H1 (cell line): Measurements from ENCODE around the gene MACROD2. TPM values are rescaled to one million over a fixed set of nuclear protein-coding genes. Genes with fewer than 3 reads are reported as not detected.

Experiments used
- CTCF ChIA-PET: fragments of 300-600 bp; sonication (Branson Sonifier 250); formaldehyde crosslinking; loops from one replicate; lab custom pipeline; 2021; ENCODE audit not compliant: partially characterized antibody; lab: Charles Lee
- POLR2A ChIA-PET: fragments of 300-600 bp; sonication (Branson Sonifier 250); formaldehyde crosslinking; loops from one replicate; lab custom pipeline; 2021; ENCODE audit warnings: inconsistent platforms; ENCODE audit not compliant: partially characterized antibody; lab: Charles Lee
- DNase-seq, 2 experiments: peaks; one replicate each; pipeline versions ENCODE4 v3.0.0 to v3.0.0-alpha.2; 2010 to 2022; ENCODE audit warnings: low spot score in 2 of 2, low read depth in 1 of 2, mixed read lengths in 1 of 2
- FAIRE-seq: peaks from 2 replicates; lab custom pipeline; 2011; peaks lifted over from hg19 to GRCh38; lab: Jason Lieb, UNC
- H2AFZ ChIP-seq: 2 replicates; pipeline ENCODE4 v1.8.1; 2012; ENCODE audit warnings: low read length, inconsistent platforms
- H2AK5ac ChIP-seq: 2 replicates; pipeline ENCODE4 v1.6.1; 2013; ENCODE audit warnings: low read depth, low read length
- H2BK120ac ChIP-seq: replicated peaks from 2 replicates; pipeline ENCODE3; 2013; ENCODE audit warnings: low read depth, low read length, inconsistent platforms
- H2BK12ac ChIP-seq: 2 replicates; pipeline ENCODE4 v1.6.1; 2013; ENCODE audit warnings: low read depth, low read length
- H2BK15ac ChIP-seq: 2 replicates; pipeline ENCODE4 v1.6.1; 2013; ENCODE audit warnings: low read length
- H2BK20ac ChIP-seq: 2 replicates; pipeline ENCODE4 v1.6.1; 2013; ENCODE audit warnings: low read length
- H2BK5ac ChIP-seq: 2 replicates; pipeline ENCODE4 v1.6.1; 2013; ENCODE audit warnings: low read depth, low read length
- H3K14ac ChIP-seq: 2 replicates; pipeline ENCODE4 v1.6.1; 2013; ENCODE audit warnings: inconsistent platforms; ENCODE audit not compliant: insufficient read length
- H3K18ac ChIP-seq: 2 replicates; pipeline ENCODE4 v1.6.1; 2013; ENCODE audit warnings: low read length; ENCODE audit errors: extremely low read depth
- H3K23ac ChIP-seq: 2 replicates; pipeline ENCODE4 v1.6.1; 2013; ENCODE audit warnings: inconsistent platforms; ENCODE audit not compliant: insufficient read length
- H3K23me2 ChIP-seq: 2 replicates; pipeline ENCODE4 v1.6.1; 2013; ENCODE audit warnings: low read depth, low read length
- H3K27ac ChIP-seq: 2 replicates; pipeline ENCODE4 v1.6.1; 2011; ENCODE audit warnings: low read depth, low read length, inconsistent platforms
- H3K27me3 ChIP-seq, 4 experiments: replicated peaks in 1 of 4; 1 replicate in 1 of 4; 2 replicates in 3 of 4; pipeline versions ENCODE4 v1.6.1 to v1.8.1; 2011 to 2013; ENCODE audit warnings: low read length in 3 of 4, mild to moderate bottlenecking in 3 of 4, inconsistent platforms in 2 of 4, mixed read lengths in 2 of 4, moderate library complexity in 1 of 4; ENCODE audit not compliant: control insufficient read depth in 3 of 4, insufficient read depth in 3 of 4; ENCODE audit errors: extremely low read depth in 1 of 4
- H3K36me3 ChIP-seq, 4 experiments: 2 replicates each; pipeline versions ENCODE4 v1.6.1 to v1.8.1; 2011 to 2013; ENCODE audit warnings: mild to moderate bottlenecking in 4 of 4, low read length in 3 of 4, moderate library complexity in 2 of 4, control low read depth in 1 of 4, inconsistent platforms in 1 of 4; ENCODE audit not compliant: insufficient read depth in 4 of 4, control insufficient read depth in 2 of 4
- H3K4ac ChIP-seq: replicated peaks from 2 replicates; pipeline ENCODE3; 2013; ENCODE audit warnings: low read length, low read depth, mixed read lengths, inconsistent platforms; ENCODE audit not compliant: insufficient read length
- H3K4me1 ChIP-seq, 4 experiments: replicated peaks in 1 of 4; 1 replicate in 1 of 4; 2 replicates in 3 of 4; pipeline versions ENCODE4 v1.6.1 to v1.8.1; 2011 to 2013; ENCODE audit warnings: low read length in 3 of 4, inconsistent platforms in 2 of 4, mixed read lengths in 1 of 4; ENCODE audit not compliant: insufficient read depth in 4 of 4, control insufficient read depth in 3 of 4
- H3K4me2 ChIP-seq, 2 experiments: 2 replicates each; pipeline versions ENCODE4 v1.6.1 to v1.8.1; 2011 to 2013; ENCODE audit warnings: low read depth in 2 of 2, low read length in 2 of 2, control low read depth in 1 of 2, inconsistent platforms in 1 of 2, mild to moderate bottlenecking in 1 of 2; ENCODE audit not compliant: insufficient read depth in 1 of 2
- H3K4me3 ChIP-seq, 4 experiments: fragments of 200-600, 300-600 bp in 1 of 4; sonication (generic), shearing (Covaris generic), sonication (Bioruptor Twin) in 1 of 4; 2 replicates each; pipeline versions ENCODE4 v1.5.1 to v1.8.1; 2011 to 2016; ENCODE audit warnings: low read length in 4 of 4, low read depth in 3 of 4, control low read depth in 2 of 4, inconsistent platforms in 2 of 4, mild to moderate bottlenecking in 2 of 4, mixed read lengths in 1 of 4, moderate library complexity in 1 of 4; ENCODE audit not compliant: insufficient read depth in 2 of 4; ENCODE audit errors: extremely low read depth in 1 of 4
- H3K56ac ChIP-seq: replicated peaks from 2 replicates; pipeline ENCODE3; 2013; ENCODE audit warnings: low read depth, mild to moderate bottlenecking, mixed read lengths, low read length, inconsistent platforms; ENCODE audit not compliant: insufficient read length
- H3K79me1 ChIP-seq: 2 replicates; pipeline ENCODE4 v1.6.1; 2013; ENCODE audit warnings: low read depth, low read length, control low read depth
- H3K79me2 ChIP-seq, 2 experiments: 2 replicates each; pipeline versions ENCODE4 v1.6.1 to v1.8.1; 2012 to 2013; ENCODE audit warnings: low read length in 2 of 2, mild to moderate bottlenecking in 2 of 2, inconsistent platforms in 1 of 2; ENCODE audit not compliant: insufficient read depth in 2 of 2, control insufficient read depth in 1 of 2
- H3K9ac ChIP-seq, 4 experiments: replicated peaks in 1 of 4; 1 replicate in 1 of 4; 2 replicates in 3 of 4; pipeline versions ENCODE4 v1.6.1 to v1.8.1; 2011 to 2013; ENCODE audit warnings: low read depth in 3 of 4, low read length in 3 of 4, control low read depth in 2 of 4, mild to moderate bottlenecking in 2 of 4, moderate library complexity in 2 of 4, inconsistent platforms in 1 of 4; ENCODE audit errors: extremely low read depth in 1 of 4
- H3K9me3 ChIP-seq, 2 experiments: 2 replicates each; pipeline versions ENCODE4 v1.6.1 to v1.8.1; 2012 to 2013; ENCODE audit warnings: mild to moderate bottlenecking in 2 of 2, moderate library complexity in 2 of 2, control low read depth in 1 of 2, inconsistent platforms in 1 of 2, low read depth in 1 of 2, low read length in 1 of 2, mixed read lengths in 1 of 2; ENCODE audit not compliant: insufficient read depth in 2 of 2
- H4K20me1 ChIP-seq, 2 experiments: replicated peaks in 1 of 2; 2 replicates each; pipeline versions ENCODE3 to v1.8.1; 2011 to 2013; ENCODE audit warnings: inconsistent platforms in 2 of 2, low read length in 2 of 2, mild to moderate bottlenecking in 1 of 2; ENCODE audit not compliant: insufficient read depth in 2 of 2, control insufficient read depth in 1 of 2
- H4K5ac ChIP-seq: 2 replicates; pipeline ENCODE4 v1.6.1; 2013; ENCODE audit warnings: low read length, low read depth, mixed read lengths, inconsistent platforms; ENCODE audit not compliant: insufficient read length
- H4K8ac ChIP-seq: 2 replicates; pipeline ENCODE4 v1.8.0; 2013; ENCODE audit warnings: mild to moderate bottlenecking, moderate library complexity, low read length, inconsistent platforms; ENCODE audit not compliant: insufficient read depth; ENCODE audit errors: extremely low read depth
- H4K91ac ChIP-seq: replicated peaks from 2 replicates; pipeline ENCODE3; 2013; ENCODE audit warnings: low read length, mixed read lengths, inconsistent platforms; ENCODE audit not compliant: insufficient read length
- BACH1 ChIP-seq: IDR thresholded peaks from 2 replicates; pipeline ENCODE4 v1.6.1; 2012; ENCODE audit warnings: low read length, improper control_type of control experiment
- CHD2 ChIP-seq: IDR thresholded peaks from 2 replicates; pipeline ENCODE4 v1.6.1; 2012; ENCODE audit warnings: low read length, improper control_type of control experiment
- EGR1 ChIP-seq: IDR thresholded peaks from 2 replicates; pipeline ENCODE4 v1.6.1; 2011; ENCODE audit warnings: low read depth, low read length, borderline replicate concordance
- EZH2 ChIP-seq: fragments of 200-600 bp; sonication (generic); IDR thresholded peaks from 2 replicates; pipeline ENCODE4 v1.7.1; 2012; ENCODE audit warnings: low read depth, mild to moderate bottlenecking, moderate library complexity, low read length, inconsistent platforms; ENCODE audit not compliant: severe bottlenecking
- GABPA ChIP-seq: IDR thresholded peaks from 2 replicates; pipeline ENCODE4 v1.6.1; 2011; ENCODE audit warnings: mild to moderate bottlenecking, low read length, moderate library complexity, borderline replicate concordance; ENCODE audit not compliant: insufficient read depth
- MAFK ChIP-seq: IDR thresholded peaks from 2 replicates; pipeline ENCODE4 v1.6.1; 2012; ENCODE audit warnings: low read depth, mild to moderate bottlenecking, improper control_type of control experiment, low read length
- PHF8 ChIP-seq: fragments of 200-600 bp; sonication (generic); conservative IDR thresholded peaks from 2 replicates; pipeline ENCODE4 v1.7.1; 2012; ENCODE audit warnings: low read depth, mild to moderate bottlenecking, inconsistent platforms, low read length, moderate library complexity
- RFX5 ChIP-seq: IDR thresholded peaks from 2 replicates; pipeline ENCODE4 v1.6.1; 2011; ENCODE audit warnings: low read depth, low read length, improper control_type of control experiment, borderline replicate concordance
- SAP30 ChIP-seq: fragments of 300-600 bp; sonication (generic); IDR thresholded peaks from 2 replicates; pipeline ENCODE4 v1.7.1; 2012; ENCODE audit warnings: low read length, moderate library complexity, mild to moderate bottlenecking, inconsistent platforms; ENCODE audit not compliant: insufficient read depth, insufficient replicate concordance
- TAF7 ChIP-seq: optimal IDR thresholded peaks from 2 replicates; pipeline ENCODE3; 2011; ENCODE audit warnings: low read depth, mild to moderate bottlenecking, inconsistent platforms, low read length, moderate library complexity, borderline replicate concordance
- WGBS, 2 experiments: shearing (Covaris generic) in 1 of 2; methylation state at CpG; one replicate each; pipeline versions ENCODE4 v1.1.6 to v1.1.7; 2013 to 2015; ENCODE audit warnings: low lambda C conversion rate in 2 of 2, mixed read lengths in 2 of 2, inconsistent platforms in 1 of 2, low coverage in 1 of 2, missing lambda C conversion rate in 1 of 2; ENCODE audit not compliant: insufficient replicate concordance in 2 of 2, insufficient coverage in 1 of 2, insufficient read length in 1 of 2; ENCODE audit errors: extremely low coverage in 1 of 2, missing lambda C conversion rate in 1 of 2; 5-methylcytosine and 5-hydroxymethylcytosine counted together
- polyA plus RNA-seq, 7 experiments: library from polyadenylated mRNA; depleted of rRNA in 3 of 7; stranded (reverse) in 5 of 7; unstranded in 2 of 7; fragments of >200 nt in 5 of 7; fragments of 200-250 nt in 2 of 7; gene quantifications; 1 replicate in 5 of 7; 2 replicates in 1 of 7; 4 replicates in 1 of 7; pipeline versions ENCODE4 v1.2.1 to v1.2.3, GENCODE V29; 2011 to 2013; ENCODE audit warnings: missing spikeins in 2 of 7, mixed read lengths in 2 of 7
- total RNA-seq: library from RNA; stranded (reverse); fragmentation: NEBNext Ultra II Directional; extraction: Animal tissue kit (Norgen Biotek cat#: 25700); gene quantifications from 2 replicates; pipeline ENCODE4 v1.2.1, GENCODE V29; 2021

MACROD2 gene
- total and polyA plus RNA-seq, 2 of the 8 experiments (the other 6 are each of a cell fraction or from before 2014, with no cell fraction given): 0.70 to 3.9 TPM

DNA sequence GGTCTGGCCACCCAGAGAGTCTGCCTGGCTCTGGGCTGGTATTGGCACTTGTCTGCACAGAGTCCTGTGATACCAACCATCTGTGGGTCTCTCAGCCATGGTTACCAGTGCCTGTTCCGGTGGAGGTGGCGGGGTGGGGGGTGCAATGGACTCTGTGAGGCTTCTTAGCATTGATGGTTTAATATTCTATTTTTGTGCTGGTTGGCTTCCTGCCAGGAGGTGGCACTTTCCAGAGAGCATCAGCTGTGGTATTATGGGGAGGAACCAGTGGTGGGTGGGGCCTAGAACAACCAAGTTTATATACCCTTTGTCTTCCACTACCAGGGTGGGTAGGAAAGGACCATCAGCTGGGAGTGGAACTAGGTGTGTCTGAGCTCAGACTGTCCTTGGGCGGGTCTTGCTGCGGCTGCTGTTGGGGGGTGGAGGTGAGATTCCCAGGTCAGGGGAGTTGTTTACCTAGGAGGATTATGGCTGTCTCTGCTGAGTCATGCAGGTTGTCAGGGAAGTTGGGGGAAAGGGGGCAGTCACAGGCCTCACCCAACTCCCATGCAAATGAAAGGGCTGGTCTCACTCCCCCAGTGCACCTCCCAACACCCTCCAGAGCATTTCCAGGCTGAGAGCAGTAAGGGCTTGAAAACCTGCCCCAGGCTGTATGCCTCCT lies 224.6 kb downstream of the MACROD2 start:
- 91% methylated on average over 4 of the region's 4 CpGs; no CpG with 5 or more reads in 1 of the 2 experiments for WGBS, 2 experiments
- Histone ChIP-seq H3K4me1 (peaks cover 0 to 7% (median 1%) of the 10 kb centered on the region in 4 experiments; a peak in 4 of 7 replicates), H3K4me3 (no peak overlapping the region), H4K5ac (no peak overlapping the region), H2BK12ac (no peak overlapping the region), H3K79me1 (no peaks in the 10 kb centered on the region), H3K9ac (no peak overlapping the region), H3K18ac (no peak overlapping the region), H2BK20ac (no peak overlapping the region), H2BK120ac (no peak overlapping the region), H4K91ac (no peak overlapping the region), H3K27ac (no peak overlapping the region; the same call in 1 of the 2 replicates), H3K27me3 (no peaks in the 10 kb centered on the region), H3K4ac (no peak overlapping the region), H3K36me3 (no peaks in the 10 kb centered on the region), H2AK5ac (no peak overlapping the region), H3K23me2 (no peaks in the 10 kb centered on the region), H3K79me2 (no peaks in the 10 kb centered on the region), H2AFZ (peak overlapping the region; percentile 42), H2BK15ac (no peak overlapping the region), H4K8ac (peak overlapping the region; percentile 53; the same call in 1 of the 2 replicates), H3K4me2 (no peak overlapping the region), H3K9me3 (no peaks in the 10 kb centered on the region), H2BK5ac (no peak overlapping the region; the same call in 1 of the 2 replicates), H3K14ac (no peak overlapping the region), H4K20me1 (no peaks in the 10 kb centered on the region), H3K23ac (no peak overlapping the region), H3K56ac (no peak overlapping the region)
- CTCF ChIA-PET: interaction anchor here (1.2 kb wide), 1 partner anchor 26 kb away, joined by 3 read pairs; no protein-coding TSS in a partner anchor
- DNase-seq: peak in 1 of 2 experiments; percentile 27
- peak; percentile 87 for TF ChIP-seq BACH1
- no peak for TF ChIP-seq CHD2
- TF ChIP-seq PHF8: no peak
- TF ChIP-seq RFX5: no peak
- TF ChIP-seq TAF7: no peak
- TF ChIP-seq EGR1: no peak
- no peak for TF ChIP-seq EZH2
- TF ChIP-seq GABPA: no peak
- no peak for TF ChIP-seq SAP30
- peak; percentile 73; the same call in 1 of the 2 replicates for TF ChIP-seq MAFK
- POLR2A ChIA-PET: no interaction called here
- no peak for FAIRE-seq
